T-cell (primary cell): ENCODE data around the gene TMTC1. TPM values are rescaled to one million over a fixed set of nuclear protein-coding genes. Genes with fewer than 3 reads are reported as not detected.

Experiments
- ATAC-seq, 4 experiments: fragments of 200-7000 bp in 3 of 4; fragments of 150-1000 bp in 1 of 4; cut with Tn5 transposase; replicated peaks in 1 of 4; 1 replicate in 3 of 4; 2 replicates in 1 of 4; pipeline ENCODE4 v1.10.0; 2021; ENCODE audit warnings: moderate library complexity in 3 of 4, mild to moderate bottlenecking in 2 of 4, moderate number of reproducible peaks in 1 of 4
- CTCF ChIA-PET, 2 donors: fragments of 300-600 bp; sonication (Branson Sonifier 250); formaldehyde crosslinking; loops; one replicate each; lab custom pipeline; 2022; ENCODE audit warnings: antibody characterized with exemption in 2 of 2; lab: Charles Lee
- POLR2A ChIA-PET, 2 donors: fragments of 300-600 bp; sonication (Branson Sonifier 250); formaldehyde crosslinking; loops; one replicate each; lab custom pipeline; 2022; ENCODE audit warnings: antibody characterized with exemption in 2 of 2; lab: Charles Lee
- DNase-seq, 35 experiments: peaks; one replicate each; pipeline versions ENCODE4 v3.0.0 to v3.0.0-alpha.2; 2013 to 2023
- H3K27ac ChIP-seq: one replicate; pipeline ENCODE4 v1.5.1; 2013; ENCODE audit warnings: low read length
- H3K27me3 ChIP-seq, 2 experiments: replicated peaks in 1 of 2; 1 replicate in 1 of 2; 2 replicates in 1 of 2; pipeline versions ENCODE4 v1.6.1 to v1.7.0; 2013; ENCODE audit warnings: low read length in 1 of 2, mixed read lengths in 1 of 2; ENCODE audit not compliant: control insufficient read depth in 2 of 2, insufficient read depth in 2 of 2; ENCODE audit errors: extremely low read depth in 1 of 2
- H3K36me3 ChIP-seq, 2 donors: 1 replicate in 1 of 2; 2 replicates in 1 of 2; pipeline versions ENCODE4 v1.6.1 to v1.7.0; 2013; ENCODE audit warnings: low read length in 1 of 2; ENCODE audit not compliant: control insufficient read depth in 2 of 2, insufficient read depth in 1 of 2; ENCODE audit errors: extremely low read depth in 1 of 2
- H3K4me1 ChIP-seq, 2 experiments: 1 replicate in 1 of 2; 2 replicates in 1 of 2; pipeline versions ENCODE4 v1.6.1 to v1.7.0; 2013; ENCODE audit warnings: low read length in 2 of 2, mixed read lengths in 1 of 2; ENCODE audit not compliant: insufficient read depth in 2 of 2, control insufficient read depth in 1 of 2; ENCODE audit errors: extremely low read depth in 1 of 2
- H3K4me3 ChIP-seq, 2 donors: 1 replicate in 1 of 2; 2 replicates in 1 of 2; pipeline versions ENCODE4 v1.5.1 to v1.7.0; 2013; ENCODE audit warnings: mild to moderate bottlenecking in 2 of 2, low read length in 1 of 2, moderate library complexity in 1 of 2; ENCODE audit not compliant: control insufficient read depth in 1 of 2; ENCODE audit errors: extremely low read depth in 1 of 2
- H3K9me3 ChIP-seq: 2 replicates; pipeline ENCODE4 v1.7.0; 2013
- H3K27ac Mint-ChIP-seq, 2 donors: one replicate each; pipeline ENCODE4 v1.8.0; 2020 to 2021; ENCODE audit warnings: mild to moderate bottlenecking in 2 of 2, mixed read lengths in 2 of 2
- H3K27me3 Mint-ChIP-seq, 2 donors: one replicate each; pipeline ENCODE4 v1.8.0; 2021 to 2022; ENCODE audit warnings: mixed read lengths in 2 of 2
- H3K36me3 Mint-ChIP-seq: one replicate; pipeline ENCODE4 v1.8.0; 2021; ENCODE audit warnings: mixed read lengths
- H3K4me1 Mint-ChIP-seq, 3 donors: one replicate each; pipeline ENCODE4 v1.8.0; 2020 to 2022; ENCODE audit warnings: mixed read lengths in 3 of 3, mild to moderate bottlenecking in 1 of 3
- H3K4me3 Mint-ChIP-seq, 3 donors: one replicate each; pipeline ENCODE4 v1.8.0; 2020 to 2022; ENCODE audit warnings: mild to moderate bottlenecking in 3 of 3, mixed read lengths in 3 of 3, moderate library complexity in 3 of 3
- H3K9me3 Mint-ChIP-seq, 3 donors: one replicate each; pipeline ENCODE4 v1.8.0; 2020 to 2022; ENCODE audit warnings: mixed read lengths in 3 of 3
- WGBS: methylation state at CpG from one replicate; pipeline ENCODE4 v1.1.5; 2013; ENCODE audit warnings: missing lambda C conversion rate; ENCODE audit not compliant: insufficient coverage; 5-methylcytosine and 5-hydroxymethylcytosine counted together
- total RNA-seq, 35 experiments: library from RNA in 6 of 35; stranded (reverse) in 6 of 35; fragments of 120-200 nt in 1 of 35; gene quantifications; one replicate each; pipeline versions ENCODE4 v1.2.1 to v1.2.4 and lab custom pipeline; 2013 to 2026

TMTC1 gene
- total RNA-seq, 5 donors from 2014 or later (not counting 1 experiment from before 2014, with no cell fraction given) = 0.10 to 0.44 (median 0.29) TPM; not detected in 1

DNA sequence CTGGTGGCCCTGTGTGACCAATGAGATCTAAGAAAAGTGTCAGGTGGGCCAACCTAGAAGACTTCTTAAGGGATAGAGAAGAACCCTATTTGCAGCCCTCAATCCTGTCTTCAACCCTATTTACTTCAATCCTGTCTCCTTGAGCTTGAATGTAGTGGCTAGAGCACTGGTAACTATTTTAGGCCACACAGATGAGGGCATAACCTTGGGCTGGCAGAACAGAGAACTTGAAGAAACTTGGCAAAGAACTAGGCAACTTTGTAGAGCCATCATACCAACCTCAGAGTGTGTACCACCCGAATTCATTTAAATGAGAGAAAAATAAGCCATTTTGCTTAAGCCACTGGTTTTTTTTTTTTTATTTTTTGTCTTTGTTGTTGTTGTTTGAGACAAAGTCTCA lies 94.8 kb downstream of the TMTC1 start:
- Histone ChIP-seq H3K4me1 (no peaks in the 10 kb centered on the region), H3K27me3 (no peaks in the 10 kb centered on the region), H3K4me3 (no peak overlapping the region), H3K27ac (no peak overlapping the region), H3K36me3 (no peaks in the 10 kb centered on the region), H3K9me3 (no peaks in the 10 kb centered on the region)
- Mint-ChIP-seq H3K27ac (no peak overlapping the region), H3K36me3 (no peaks in the 10 kb centered on the region), H3K27me3 (peaks cover 13 to 14% of the 10 kb centered on the region in 2 donors), H3K4me3 (no peak overlapping the region), H3K4me1 (no peaks in the 10 kb centered on the region), H3K9me3 (peaks cover 0 to 7% (median 0%) of the 10 kb centered on the region in 3 donors)
- DNase-seq = no peak
- ChIA-PET CTCF (no interaction called here), POLR2A (no interaction called here)
- WGBS = no CpG with 5 or more reads among the region's 1 CpG
- no peak for ATAC-seq

GRCh38 chr12:29682088-29682487 lies 101.7 kb downstream of the TMTC1 start:
- Histone ChIP-seq H3K9me3 (no peaks in the 10 kb centered on the region), H3K36me3 (no peaks in the 10 kb centered on the region), H3K4me3 (no peak overlapping the region), H3K4me1 (no peaks in the 10 kb centered on the region), H3K27ac (no peak overlapping the region), H3K27me3 (no peaks in the 10 kb centered on the region)
- DNase-seq (no peak), ATAC-seq (no peak)
- WGBS = no CpG with 5 or more reads among the region's 3 CpGs
- Mint-ChIP-seq H3K27me3 (peaks cover 3 to 4% of the 10 kb centered on the region in 2 donors), H3K4me1 (no peaks in the 10 kb centered on the region), H3K9me3 (no peaks in the 10 kb centered on the region), H3K36me3 (no peaks in the 10 kb centered on the region), H3K4me3 (no peak overlapping the region), H3K27ac (no peak overlapping the region)
- POLR2A ChIA-PET = no interaction called here
- CTCF ChIA-PET = no interaction called here

DNA sequence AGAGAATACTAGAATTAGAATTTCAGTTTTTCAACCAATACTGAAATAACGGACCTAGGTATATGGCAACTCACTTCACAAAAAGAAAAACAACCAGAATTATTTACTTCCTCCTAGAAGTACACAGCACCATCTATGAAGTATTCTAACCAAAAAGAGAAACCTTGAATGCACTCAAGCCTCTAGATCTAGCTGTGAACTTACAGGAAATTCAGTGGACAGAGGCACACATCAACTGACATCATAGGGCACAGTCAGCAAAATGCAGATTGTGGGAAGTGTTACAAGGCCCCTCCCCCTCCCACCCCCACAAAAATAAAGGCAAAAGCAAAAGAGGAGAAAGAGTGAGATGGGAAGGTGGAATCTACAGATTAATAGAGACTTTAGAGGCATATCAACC lies 102.4 kb downstream of the TMTC1 start:
- Mint-ChIP-seq H3K36me3 (no peaks in the 10 kb centered on the region), H3K27ac (no peak overlapping the region), H3K27me3 (peaks cover 3 to 4% of the 10 kb centered on the region in 2 donors), H3K4me3 (no peak overlapping the region), H3K9me3 (no peaks in the 10 kb centered on the region), H3K4me1 (no peaks in the 10 kb centered on the region)
- DNase-seq = no peak
- ATAC-seq = no peak
- H3K9me3 ChIP-seq = no peaks in the 10 kb centered on the region
- H3K36me3 ChIP-seq = no peaks in the 10 kb centered on the region
- ChIA-PET CTCF (no interaction called here), POLR2A (no interaction called here)
- no peaks in the 10 kb centered on the region for H3K27me3 ChIP-seq
- H3K4me3 ChIP-seq = no peak overlapping the region
- WGBS = no CpG with 5 or more reads among the region's 1 CpG
- H3K27ac ChIP-seq = no peak overlapping the region
- H3K4me1 ChIP-seq = no peaks in the 10 kb centered on the region

DNA sequence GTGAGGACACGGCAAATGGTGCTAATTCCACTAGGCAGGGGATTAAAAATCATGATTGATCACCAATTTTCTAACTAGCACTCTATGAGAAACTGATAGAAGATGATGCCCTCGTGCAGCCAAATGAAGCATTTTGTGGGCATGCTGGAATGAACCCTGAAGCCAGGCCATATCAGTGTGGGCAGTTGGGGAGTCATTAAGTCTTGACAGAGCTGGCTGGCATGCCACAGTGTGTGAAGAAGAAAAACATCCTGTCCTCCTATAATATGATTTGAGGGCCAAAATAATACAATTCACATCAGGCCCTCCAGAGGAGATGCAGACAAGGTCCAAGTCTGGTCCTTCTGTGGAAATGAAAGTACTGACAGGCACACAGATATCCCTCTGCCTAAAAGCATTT lies 107.1 kb downstream of the TMTC1 start:
- Mint-ChIP-seq H3K9me3 (no peaks in the 10 kb centered on the region), H3K4me3 (no peak overlapping the region), H3K27ac (no peak overlapping the region), H3K4me1 (no peaks in the 10 kb centered on the region), H3K36me3 (no peaks in the 10 kb centered on the region), H3K27me3 (peaks cover 3 to 4% of the 10 kb centered on the region in 2 donors)
- DNase-seq (no peak), ATAC-seq (no peak)
- POLR2A ChIA-PET = no interaction called here
- H3K27me3 ChIP-seq = no peaks in the 10 kb centered on the region
- CTCF ChIA-PET = no interaction called here
- no peaks in the 10 kb centered on the region for H3K36me3 ChIP-seq
- no CpG with 5 or more reads among the region's 2 CpGs for WGBS
- no peaks in the 10 kb centered on the region for H3K4me1 ChIP-seq
- H3K27ac ChIP-seq = no peak overlapping the region
- no peak overlapping the region for H3K4me3 ChIP-seq
- H3K9me3 ChIP-seq = no peaks in the 10 kb centered on the region

DNA sequence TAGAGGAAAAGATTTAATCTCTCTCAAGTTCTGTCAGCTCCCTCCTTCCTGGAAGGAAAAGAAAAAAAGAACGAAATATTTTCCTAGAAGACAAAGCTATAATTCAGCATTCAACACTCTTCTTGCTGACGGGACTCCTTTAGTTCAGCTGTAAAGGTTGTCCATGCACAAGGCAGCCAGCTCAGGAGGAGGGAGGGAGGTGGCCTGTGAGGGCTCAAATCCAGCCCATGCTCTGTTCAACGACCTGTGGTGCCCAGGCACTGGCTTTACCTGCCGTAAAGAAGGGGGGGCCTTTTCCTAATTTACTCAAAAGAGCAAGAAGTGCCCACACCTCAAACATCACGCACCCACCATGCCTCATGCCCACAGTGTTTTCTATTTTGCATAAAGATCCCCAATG lies 109.3 kb downstream of the TMTC1 start:
- no peak overlapping the region for H3K27ac ChIP-seq
- no peaks in the 10 kb centered on the region for H3K9me3 Mint-ChIP-seq

GRCh38 chr12:29673346-29673745 lies 110.4 kb downstream of the TMTC1 start:
- Histone ChIP-seq H3K27ac (no peak overlapping the region), H3K4me3 (no peak overlapping the region), H3K4me1 (no peaks in the 10 kb centered on the region), H3K27me3 (no peaks in the 10 kb centered on the region), H3K36me3 (no peaks in the 10 kb centered on the region), H3K9me3 (no peaks in the 10 kb centered on the region)
- ATAC-seq (no peak), DNase-seq (no peak)
- Mint-ChIP-seq H3K4me1 (no peaks in the 10 kb centered on the region), H3K4me3 (no peak overlapping the region), H3K9me3 (no peaks in the 10 kb centered on the region), H3K27me3 (peaks cover 1 to 2% of the 10 kb centered on the region in 2 donors), H3K27ac (no peak overlapping the region), H3K36me3 (no peaks in the 10 kb centered on the region)
- no CpG with 5 or more reads among the region's 3 CpGs for WGBS
- ChIA-PET CTCF (no interaction called here), POLR2A (no interaction called here)

More for the DNA sequence above, 109.3 kb downstream of the TMTC1 start:
- no CpG with 5 or more reads among the region's 5 CpGs for WGBS
- Histone ChIP-seq H3K36me3 (no peaks in the 10 kb centered on the region), H3K4me3 (no peak overlapping the region), H3K4me1 (no peaks in the 10 kb centered on the region), H3K9me3 (no peaks in the 10 kb centered on the region), H3K27me3 (no peaks in the 10 kb centered on the region)
- no peak overlapping the region for H3K4me3 Mint-ChIP-seq
- peaks cover 1 to 4% of the 10 kb centered on the region in 2 donors for H3K27me3 Mint-ChIP-seq
- ChIA-PET POLR2A (no interaction called here), CTCF (no interaction called here)
- DNase-seq = no peak
- no peaks in the 10 kb centered on the region for H3K4me1 Mint-ChIP-seq
- no peaks in the 10 kb centered on the region for H3K36me3 Mint-ChIP-seq
- ATAC-seq = no peak
- no peak overlapping the region for H3K27ac Mint-ChIP-seq

- Histone ChIP-seq H3K36me3 (no peaks in the 10 kb centered on the region), H3K27me3 (no peaks in the 10 kb centered on the region), H3K4me1 (no peaks in the 10 kb centered on the region), H3K27ac (no peak overlapping the region), H3K4me3 (no peak overlapping the region), H3K9me3 (no peaks in the 10 kb centered on the region)
- CTCF ChIA-PET = no interaction called here
- Mint-ChIP-seq H3K4me3 (no peak overlapping the region), H3K9me3 (no peaks in the 10 kb centered on the region), H3K27me3 (peaks cover 0 to 1% of the 10 kb centered on the region in 2 donors), H3K36me3 (no peaks in the 10 kb centered on the region), H3K27ac (no peak overlapping the region), H3K4me1 (no peaks in the 10 kb centered on the region)
- POLR2A ChIA-PET = no interaction called here
- DNase-seq (no peak), ATAC-seq (no peak)
- WGBS = no CpG with 5 or more reads among the region's 4 CpGs
Observed at GRCh38 chr12:29672580-29672979, 111.2 kb downstream of the TMTC1 start.
